K562 (cell line): ENCODE results near the gene GPR85. TPM values are rescaled to one million over a fixed set of nuclear protein-coding genes. Genes with fewer than 3 reads are reported as not detected.

Experiments used
- ARNT ChIP-seq, 2 experiments: fragments of 450-650 bp; IDR thresholded peaks; 2 replicates each; pipeline ENCODE4 v1.6.1; 2016; ENCODE audit warnings: mild to moderate bottlenecking in 1 of 2
- CBFB ChIP-seq: sonication (generic); formaldehyde crosslinking; IDR thresholded peaks from 2 replicates; pipeline ENCODE4 v1.4.0; 2020; ENCODE audit warnings: mild to moderate bottlenecking, missing genetic modification reagents
- CBX8 ChIP-seq: fragments of 200-600 bp; sonication (generic); IDR thresholded peaks from 2 replicates; pipeline ENCODE4 v1.6.1; 2012; ENCODE audit warnings: borderline replicate concordance, mixed run types, low read depth, mild to moderate bottlenecking, moderate library complexity, mixed read lengths, low read length, control low read depth, inconsistent platforms; ENCODE audit not compliant: poor library complexity, severe bottlenecking; ENCODE audit errors: extremely low read depth
- CHCHD3 ChIP-seq: fragments of 250-450 bp; sonication (Bioruptor Pico); IDR thresholded peaks from 2 replicates; pipeline ENCODE4 v2.1.2; 2022; ENCODE audit warnings: mild to moderate bottlenecking
- CREB1 ChIP-seq, 2 experiments: sonication (generic) in 1 of 2; formaldehyde crosslinking in 1 of 2; IDR thresholded peaks; 2 replicates each; pipeline versions ENCODE4 v1.6.1 to v1.8.0; 2012 to 2022; ENCODE audit warnings: inconsistent platforms in 1 of 2, mild to moderate bottlenecking in 1 of 2, missing genetic modification reagents in 1 of 2, moderate library complexity in 1 of 2
- CSDE1 ChIP-seq, 2 experiments: fragments of 450-650 bp; IDR thresholded peaks; 2 replicates each; pipeline ENCODE4 v1.6.1; 2016; ENCODE audit warnings: mild to moderate bottlenecking in 1 of 2
- CTBP1 ChIP-seq: fragments of 450-650 bp; IDR thresholded peaks from 2 replicates; pipeline ENCODE4 v1.6.1; 2016; ENCODE audit warnings: borderline replicate concordance
- EP400 ChIP-seq: fragments of 450-650 bp; IDR thresholded peaks from 2 replicates; pipeline ENCODE4 v1.6.1; 2017; ENCODE audit warnings: antibody characterized with exemption, mild to moderate bottlenecking, moderate library complexity
- MAZ ChIP-seq, 2 experiments: fragments of 450-650 bp in 1 of 2; sonication (generic) in 1 of 2; formaldehyde crosslinking; IDR thresholded peaks in 1 of 2; conservative IDR thresholded peaks in 1 of 2; 2 replicates each; pipeline versions ENCODE4 v1.4.0 to v1.5.0; 2020; ENCODE audit warnings: mild to moderate bottlenecking in 1 of 2, missing genetic modification reagents in 1 of 2
- MCM5 ChIP-seq: fragments of 450-650 bp; IDR thresholded peaks from 2 replicates; pipeline ENCODE4 v1.6.1; 2016; ENCODE audit warnings: low read depth
- MTA3 ChIP-seq: fragments of 450-650 bp; formaldehyde crosslinking; IDR thresholded peaks from 2 replicates; pipeline ENCODE4 v1.6.1; 2017; ENCODE audit warnings: mild to moderate bottlenecking, borderline replicate concordance
- NCOA4 ChIP-seq: fragments of 450-650 bp; IDR thresholded peaks from 2 replicates; pipeline ENCODE4 v1.6.1; 2018; ENCODE audit warnings: mild to moderate bottlenecking; ENCODE audit not compliant: partially characterized antibody
- NFIC ChIP-seq: fragments of 450-650 bp; IDR thresholded peaks from 2 replicates; pipeline ENCODE4 v1.6.1; 2017; ENCODE audit warnings: mild to moderate bottlenecking, inconsistent platforms
- PCBP2 ChIP-seq: fragments of 200-400 bp; formaldehyde crosslinking; IDR thresholded peaks from 2 replicates; pipeline ENCODE4 v1.6.1; 2018; ENCODE audit warnings: low read length, low read depth, mild to moderate bottlenecking, moderate library complexity; ENCODE audit not compliant: poor library complexity, severe bottlenecking
- POLR2AphosphoS2 ChIP-seq: IDR thresholded peaks from 2 replicates; pipeline ENCODE4 v1.6.1; 2012; ENCODE audit warnings: low read length, improper control_type of control experiment
- RAD51 ChIP-seq: fragments of 450-650 bp; IDR thresholded peaks from 2 replicates; pipeline ENCODE4 v1.7.1; 2016; ENCODE audit warnings: low read depth, mild to moderate bottlenecking, borderline replicate concordance
- SMAD4 ChIP-seq: fragments of 250-450 bp; sonication (Bioruptor Pico); conservative IDR thresholded peaks from 2 replicates; pipeline ENCODE4 v1.8.0; 2021; ENCODE audit warnings: inconsistent platforms, mild to moderate bottlenecking, moderate library complexity
- SRSF3 ChIP-seq: fragments of 200-400 bp; formaldehyde crosslinking; IDR thresholded peaks from 2 replicates; pipeline ENCODE4 v1.6.1; 2016; ENCODE audit warnings: mild to moderate bottlenecking, low read length, moderate library complexity; ENCODE audit not compliant: insufficient read depth
- UBTF ChIP-seq, 2 experiments: IDR thresholded peaks; 2 replicates each; pipeline ENCODE4 v1.6.1; 2012; ENCODE audit warnings: improper control_type of control experiment in 2 of 2, low read depth in 2 of 2, low read length in 2 of 2, borderline replicate concordance in 1 of 2
- WHSC1 ChIP-seq: IDR thresholded peaks from one replicate; pipeline ENCODE4 v1.6.1; 2012; ENCODE audit warnings: low read length, control low read depth, inconsistent platforms
- YY1 ChIP-seq, 3 experiments: IDR thresholded peaks; 2 replicates each; pipeline ENCODE4 v1.6.1; 2011; ENCODE audit warnings: low read length in 2 of 3, mild to moderate bottlenecking in 2 of 3, moderate library complexity in 2 of 3, borderline replicate concordance in 1 of 3, control low read depth in 1 of 3, low read depth in 1 of 3; ENCODE audit not compliant: insufficient read depth in 3 of 3, insufficient replicate concordance in 2 of 3, control insufficient read depth in 1 of 3, insufficient read length in 1 of 3; ENCODE audit errors: extremely low read depth in 1 of 3
- ZNF518B ChIP-seq: fragments of 250-450 bp; sonication (Bioruptor Pico); IDR thresholded peaks from 2 replicates; pipeline ENCODE4 v1.5.0; 2021; ENCODE audit warnings: mild to moderate bottlenecking, moderate library complexity
- polyA plus RNA-seq, 8 experiments: library from polyadenylated mRNA; depleted of rRNA in 4 of 8; stranded (reverse) in 5 of 8; unstranded in 3 of 8; fragments of >200 nt; fragmentation: Nextera tagmentation in 2 of 8; fragmentation: Illumina TruSeq in 1 of 8; extraction: Ambion mirVana in 2 of 8; extraction: Trizol in 1 of 8; gene quantifications; 2 replicates each; pipeline versions ENCODE4 v1.2.1 to v1.2.3, GENCODE V29; 2011 to 2014; ENCODE audit warnings: inconsistent platforms in 1 of 8, missing spikeins in 1 of 8
- total RNA-seq, 7 experiments: library from RNA; depleted of rRNA in 6 of 7; stranded (reverse); fragments of >200 nt in 6 of 7; fragmentation: Illumina TruSeq in 2 of 7; extraction: Trizol in 2 of 7; gene quantifications; 2 replicates each; pipeline versions ENCODE4 v1.2.1 to v1.2.3, GENCODE V29; 2011 to 2021; ENCODE audit warnings: low replicate concordance in 1 of 7

The GPR85 gene
- total and polyA plus RNA-seq, 9 of the 15 experiments (the other 6 are each of a cell fraction or from before 2014, with no cell fraction given): 2.9 to 18.2 (median 4.0) TPM

DNA sequence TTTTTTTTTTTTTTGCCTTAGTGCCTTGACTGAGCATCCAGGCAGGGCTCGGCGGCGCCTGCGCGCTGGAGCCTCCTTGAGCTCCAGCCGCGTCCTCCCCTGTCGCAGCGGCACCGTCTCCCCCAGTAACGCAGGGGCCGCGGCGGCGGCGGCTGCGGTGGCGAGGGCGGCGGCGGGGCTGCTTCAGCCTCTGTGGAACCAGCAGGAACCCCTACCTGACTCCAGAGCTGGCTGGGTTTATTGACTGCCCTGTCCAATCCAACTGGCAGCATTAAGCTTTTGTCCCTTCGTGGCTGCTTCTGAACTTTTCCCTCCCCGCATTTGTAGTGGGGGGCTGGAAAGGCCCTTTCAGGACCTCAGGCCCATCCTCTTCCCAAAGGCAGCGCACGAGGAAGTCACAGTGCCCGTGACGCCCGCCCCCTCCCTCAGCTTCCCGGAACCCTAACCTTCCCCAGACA lies at the start of gene GPR85 (continued):
- TF ChIP-seq SMAD4 (CRISPR knock-in tag) (peak; percentile 54; the same call in 1 of the 2 replicates), CTBP1 (peak; percentile 53), NFIC (no peak), ARNT (IDR thresholded peaks at IDR 0.05) (no peak), ZNF518B (CRISPR knock-in tag) (no peak), PCBP2 (no peak), CHCHD3 (CRISPR knock-in tag) (no peak), UBTF (IDR thresholded peaks at IDR 0.05; ENCODE audit: borderline replicate concordance in 1 of 2, low read depth in 2 of 2, low read length in 2 of 2) (peak in 1 of 2 experiments; percentile 72; a peak in 1 of 4 replicates), CSDE1 (IDR thresholded peaks at IDR 0.05) (no peak), WHSC1 (no peak), CREB1 (IDR thresholded peaks at IDR 0.05) (peak; percentile 4; the same call in 1 of the 2 replicates), CREB1 (CRISPR knock-in tag; IDR thresholded peaks at IDR 0.05) (no peak), CBFB (no peak), MTA3 (peak; percentile 52; the same call in 1 of the 2 replicates), MAZ (CRISPR knock-in tag; conservative IDR thresholded peaks at IDR 0.05 in 1 of 2, IDR thresholded peaks at IDR 0.05 in 1 of 2) (peak in 1 of 2 experiments; percentile 53; a peak in 2 of 4 replicates), MCM5 (no peak), EP400 (peak; percentile 33), CBX8 (no peak), POLR2AphosphoS2 (no peak), RAD51 (no peak), SRSF3 (no peak), NCOA4 (no peak), YY1 (IDR thresholded peaks at IDR 0.05; ENCODE audit: borderline replicate concordance in 1 of 3, control insufficient read depth in 1 of 3, extremely low read depth in 1 of 3, insufficient read depth in 3 of 3, insufficient read length in 1 of 3, insufficient replicate concordance in 2 of 3, low read depth in 1 of 3, low read length in 2 of 3) (peak in 2 of 3 experiments; percentile 16 to 39)
